HCT116 (cell line): Measurements from ENCODE around the gene LRRN2. TPM values are rescaled to one million over a fixed set of nuclear protein-coding genes. Genes with fewer than 3 reads are reported as not detected.

Experiments
- ATAC-seq: fragments of 200-7000 bp; cut with Tn5 transposase; 2 replicates; pipeline ENCODE4 v1.9.1; 2020; ENCODE audit warnings: mild to moderate bottlenecking, moderate library complexity
- BruUV-seq: library from RNA; stranded (reverse); fragments of 400-500 nt; replicated peaks from 2 replicates; lab custom pipeline; 2021; lab: Mats Ljungman, UMichigan
- CTCF ChIA-PET: fragments of 300-600 bp; sonication (Branson Sonifier 250); formaldehyde crosslinking; loops from one replicate; lab custom pipeline; 2021; ENCODE audit warnings: antibody characterized with exemption; lab: Charles Lee
- POLR2A ChIA-PET: fragments of 300-600, 350-600 bp; sonication (Branson Sonifier 250); formaldehyde crosslinking; loops from one replicate; lab custom pipeline; 2021; ENCODE audit warnings: antibody characterized with exemption; lab: Charles Lee
- RAD21 ChIA-PET, 2 experiments: fragments of 300-600 bp; sonication (Branson Sonifier 250); formaldehyde crosslinking; loops; one replicate each; lab custom pipeline; 2023; ENCODE audit warnings: low total read pairs in 2 of 2; ENCODE audit not compliant: uncharacterized antibody in 2 of 2, unreplicated experiment in 2 of 2, low non-redundant PET in 1 of 2; lab: Charles Lee
- DNase-seq: peaks from one replicate; pipeline ENCODE4 v3.0.0-alpha.2; 2010; ENCODE audit warnings: low read depth, low spot score
- H2AFZ ChIP-seq: fragments of 200-600 bp; shearing (Covaris generic), sonication (generic); 2 replicates; pipeline ENCODE4 v1.6.1; 2017; ENCODE audit warnings: low read depth, mixed run types, mixed read lengths, antibody characterized with exemption, low read length; ENCODE audit not compliant: poor library complexity, severe bottlenecking
- H3K27ac ChIP-seq: 2 replicates; pipeline ENCODE4 v1.5.1; 2012; ENCODE audit warnings: low read depth, low read length
- H3K27me3 ChIP-seq: fragments of 200-600 bp; sonication (generic); 2 replicates; pipeline ENCODE4 v1.6.1; 2016; ENCODE audit warnings: mixed run types, low read length, mixed read lengths; ENCODE audit not compliant: insufficient read depth
- H3K36me3 ChIP-seq, 2 experiments: fragments of 200-500 bp in 1 of 2; fragments of 200-600 bp in 1 of 2; sonication (Bioruptor generic) in 1 of 2; sonication (generic) in 1 of 2; 2 replicates each; pipeline versions ENCODE4 v1.5.1 to v1.6.1; 2014 to 2016; ENCODE audit warnings: low read length in 2 of 2, inconsistent platforms in 1 of 2, mixed read lengths in 1 of 2, mixed run types in 1 of 2; ENCODE audit not compliant: insufficient read depth in 2 of 2, control insufficient read depth in 1 of 2
- H3K4me1 ChIP-seq, 2 experiments: fragments of 200-600 bp in 1 of 2; sonication (generic) in 1 of 2; 2 replicates each; pipeline versions ENCODE4 v1.5.1 to v1.6.1; 2012 to 2017; ENCODE audit warnings: low read length in 2 of 2, inconsistent platforms in 1 of 2, mild to moderate bottlenecking in 1 of 2, mixed read lengths in 1 of 2, mixed run types in 1 of 2, moderate library complexity in 1 of 2; ENCODE audit not compliant: insufficient read depth in 2 of 2, control insufficient read depth in 1 of 2
- H3K4me2 ChIP-seq: fragments of 200-600 bp; sonication (generic); 2 replicates; pipeline ENCODE4 v1.6.1; 2017; ENCODE audit warnings: mixed run types, low read length, mixed read lengths
- H3K4me3 ChIP-seq, 2 experiments: fragments of 200-600 bp in 1 of 2; sonication (generic) in 1 of 2; replicated peaks in 1 of 2; 2 replicates each; pipeline ENCODE4 v1.5.1; 2011 to 2016; ENCODE audit warnings: low read length in 2 of 2, control low read depth in 1 of 2, low read depth in 1 of 2, mild to moderate bottlenecking in 1 of 2, mixed read lengths in 1 of 2, mixed run types in 1 of 2
- H3K79me2 ChIP-seq: fragments of 200-600 bp; sonication (generic); 2 replicates; pipeline ENCODE4 v1.6.1; 2017; ENCODE audit warnings: mild to moderate bottlenecking, mixed run types, low read length, moderate library complexity, mixed read lengths; ENCODE audit not compliant: insufficient read depth
- H3K9ac ChIP-seq: fragments of 200-600 bp; sonication (generic); 2 replicates; pipeline ENCODE4 v1.6.1; 2016; ENCODE audit warnings: low read length, mixed read lengths
- H3K9me2 ChIP-seq: fragments of 200-600 bp; sonication (generic), shearing (Covaris generic); 2 replicates; pipeline ENCODE4 v1.6.1; 2017; ENCODE audit warnings: mixed run types, mild to moderate bottlenecking, moderate library complexity; ENCODE audit not compliant: insufficient read depth
- H3K9me3 ChIP-seq, 2 experiments: fragments of 200-500 bp in 1 of 2; fragments of 200-600 bp in 1 of 2; sonication (Bioruptor generic) in 1 of 2; sonication (generic) in 1 of 2; 2 replicates each; pipeline ENCODE4 v1.6.1; 2014 to 2017; ENCODE audit warnings: low read length in 2 of 2, mixed read lengths in 2 of 2, inconsistent platforms in 1 of 2, low read depth in 1 of 2, mild to moderate bottlenecking in 1 of 2, mixed run types in 1 of 2, moderate library complexity in 1 of 2; ENCODE audit not compliant: control insufficient read depth in 1 of 2, insufficient read depth in 1 of 2
- H4K20me1 ChIP-seq: fragments of 200-600 bp; sonication (generic), shearing (Covaris generic); 2 replicates; pipeline ENCODE4 v1.6.1; 2017; ENCODE audit warnings: mixed run types, mild to moderate bottlenecking, moderate library complexity; ENCODE audit not compliant: insufficient read depth
- ATF3 ChIP-seq: IDR thresholded peaks from 2 replicates; pipeline ENCODE4 v1.6.1; 2012
- CBX3 ChIP-seq: IDR thresholded peaks from 2 replicates; pipeline ENCODE4 v1.6.1; 2012; ENCODE audit warnings: low read depth
- CEBPB ChIP-seq: IDR thresholded peaks from 2 replicates; pipeline ENCODE4 v1.6.1; 2012; ENCODE audit warnings: low read depth
- CTCF ChIP-seq, 3 experiments: fragments of 200-600 bp in 1 of 3; sonication (generic) in 1 of 3; IDR thresholded peaks in 2 of 3; conservative IDR thresholded peaks in 1 of 3; 2 replicates each; pipeline ENCODE4 v1.5.1; 2012 to 2017; ENCODE audit warnings: low read depth in 2 of 3, low read length in 2 of 3, antibody characterized with exemption in 1 of 3, borderline replicate concordance in 1 of 3, control low read depth in 1 of 3, mild to moderate bottlenecking in 1 of 3, mixed read lengths in 1 of 3, mixed run types in 1 of 3, moderate library complexity in 1 of 3; ENCODE audit not compliant: insufficient read depth in 1 of 3
- ELF1 ChIP-seq: IDR thresholded peaks from 2 replicates; pipeline ENCODE4 v1.6.1; 2012; ENCODE audit warnings: low read depth, borderline replicate concordance
- EZH2 ChIP-seq: fragments of 200-600 bp; sonication (generic); IDR thresholded peaks from 2 replicates; pipeline ENCODE4 v1.6.1; 2017; ENCODE audit warnings: antibody characterized with exemption, mixed run types
- FOSL1 ChIP-seq: IDR thresholded peaks from 2 replicates; pipeline ENCODE4 v1.6.1; 2012; ENCODE audit warnings: low read depth
- POLR2A ChIP-seq: IDR thresholded peaks from 2 replicates; pipeline ENCODE4 v1.7.0; 2011; ENCODE audit warnings: borderline replicate concordance; ENCODE audit not compliant: insufficient read depth, insufficient read length; ENCODE audit errors: extremely low read depth
- RAD21 ChIP-seq: IDR thresholded peaks from 2 replicates; pipeline ENCODE4 v1.6.1; 2012; ENCODE audit warnings: low read depth, mild to moderate bottlenecking
- REST ChIP-seq: IDR thresholded peaks from 2 replicates; pipeline ENCODE4 v1.6.1; 2012; ENCODE audit warnings: low read depth
- SIN3A ChIP-seq: IDR thresholded peaks from 2 replicates; pipeline ENCODE4 v1.6.1; 2012; ENCODE audit warnings: low read depth
- SP1 ChIP-seq: IDR thresholded peaks from 2 replicates; pipeline ENCODE4 v1.6.1; 2012; ENCODE audit warnings: low read depth
- SRF ChIP-seq: IDR thresholded peaks from 2 replicates; pipeline ENCODE4 v1.6.1; 2012; ENCODE audit warnings: low read depth
- TCF7L2 ChIP-seq: IDR thresholded peaks from 2 replicates; pipeline ENCODE4 v1.7.0; 2011; ENCODE audit warnings: borderline replicate concordance, inconsistent platforms; ENCODE audit not compliant: insufficient read depth, insufficient read length; ENCODE audit errors: extremely low read depth
- ZFX ChIP-seq: fragments of 450-650 bp; IDR thresholded peaks from 2 replicates; pipeline ENCODE4 v1.6.1; 2017
- ZNF274 ChIP-seq: fragments of 200-500 bp; sonication (Bioruptor generic); IDR thresholded peaks from 2 replicates; pipeline ENCODE4 v1.6.1; 2014; ENCODE audit warnings: mild to moderate bottlenecking, low read depth, low read length, inconsistent platforms
- intact Hi-C: fragments of 100-400 bp; cut with micrococcal nuclease; formaldehyde crosslinking; loops from 2 replicates; pipeline ENCODE4 v1.10.0; 2022
- total RNA-seq: library from RNA; stranded (reverse); gene quantifications from one replicate; pipeline ENCODE4 v1.2.1, GENCODE V29; 2021; ENCODE audit not compliant: unreplicated experiment

Gene LRRN2
- total RNA-seq, 1 experiment from 2014 or later = 3.2 TPM

- TF ChIP-seq FOSL1 (no peak), ATF3 (no peak), SP1 (no peak)
- Histone ChIP-seq H3K4me3 (no peak overlapping the region), H3K9me3 (peaks cover 0 to 7% of the 10 kb centered on the region in 2 experiments; a peak in 1 of 4 replicates), H2AFZ (no peak overlapping the region), H4K20me1 (no peaks in the 10 kb centered on the region), H3K79me2 (no peaks in the 10 kb centered on the region), H3K36me3 (no peaks in the 10 kb centered on the region), H3K9me2 (no peaks in the 10 kb centered on the region), H3K4me1 (no peaks in the 10 kb centered on the region), H3K27ac (no peak overlapping the region), H3K4me2 (no peak overlapping the region), H3K9ac (no peak overlapping the region), H3K27me3 (no peaks in the 10 kb centered on the region)
- ChIA-PET RAD21 (no interaction called here), POLR2A (no interaction called here), CTCF (no interaction called here)
- no TSS peak for BruUV-seq
- no peak for DNase-seq
- ATAC-seq = no peak
- intact Hi-C loops = no loop called here
Measured at GRCh38 chr1:204735042-204735441, 49.5 kb upstream of the LRRN2 start.

- Histone ChIP-seq H3K36me3 (no peaks in the 10 kb centered on the region), H3K4me2 (no peak overlapping the region), H3K4me1 (no peaks in the 10 kb centered on the region), H3K9me3 (peaks cover 0 to 7% of the 10 kb centered on the region in 2 experiments; a peak in 1 of 4 replicates), H3K27me3 (no peaks in the 10 kb centered on the region), H4K20me1 (no peaks in the 10 kb centered on the region), H3K79me2 (no peaks in the 10 kb centered on the region), H2AFZ (no peak overlapping the region), H3K27ac (no peak overlapping the region), H3K9me2 (no peaks in the 10 kb centered on the region), H3K9ac (no peak overlapping the region), H3K4me3 (no peak overlapping the region)
- no TSS peak for BruUV-seq
- RAD21 ChIA-PET = no interaction called here
- POLR2A ChIA-PET = no interaction called here
- DNase-seq = no peak
- CTCF ChIA-PET = no interaction called here
- intact Hi-C loops = no loop called here
- no peak for ATAC-seq
- TF ChIP-seq ELF1 (no peak), TCF7L2 (no peak), ZNF274 (no peak), CEBPB (no peak), ZFX (no peak), CTCF (IDR thresholded peaks at IDR 0.05 in 2 of 3, conservative IDR thresholded peaks at IDR 0.05 in 1 of 3; ENCODE audit: borderline replicate concordance in 1 of 3, insufficient read depth in 1 of 3, low read depth in 2 of 3, low read length in 2 of 3) (no peak), SIN3A (no peak), POLR2A (no peak), EZH2 (no peak), RAD21 (no peak), REST (no peak), SP1 (no peak), SRF (no peak), CBX3 (no peak), FOSL1 (no peak)
Measured at GRCh38 chr1:204733869-204734596, 48.5 kb upstream of the LRRN2 start.
